HEK293T (cell line): ENCODE measurements around the gene VDAC1.

Experiments
- CTCF ChIA-PET: fragments of 350-600 bp; formaldehyde crosslinking; extraction: SDS; loops from one replicate; lab custom pipeline; 2021; ENCODE audit warnings: antibody characterized with exemption, inconsistent platforms; lab: Yijun Ruan, JAX
- POLR2A ChIA-PET: fragments of 350-600 bp; formaldehyde crosslinking; extraction: SDS; loops from one replicate; lab custom pipeline; 2020; ENCODE audit warnings: antibody characterized with exemption, inconsistent platforms; lab: Yijun Ruan, JAX
- DNase-seq: peaks from one replicate; pipeline ENCODE4 v3.0.0; 2012; ENCODE audit warnings: mixed read lengths; ENCODE audit errors: extremely low spot score
- BHLHE40 ChIP-seq: fragments of 450-650 bp; IDR thresholded peaks from 2 replicates; pipeline ENCODE4 v1.6.1; 2016; ENCODE audit warnings: mild to moderate bottlenecking, moderate library complexity, borderline replicate concordance
- CTBP1 ChIP-seq: fragments of 450-650 bp; IDR thresholded peaks from 2 replicates; pipeline ENCODE4 v1.6.1; 2016; ENCODE audit warnings: borderline replicate concordance
- ELF4 ChIP-seq: fragments of 450-650 bp; IDR thresholded peaks from 2 replicates; pipeline ENCODE4 v1.6.1; 2017; ENCODE audit warnings: antibody characterized with exemption
- FOXK2 ChIP-seq: fragments of 450-650 bp; IDR thresholded peaks from 2 replicates; pipeline ENCODE4 v1.6.1; 2016; ENCODE audit warnings: mild to moderate bottlenecking
- FOXM1 ChIP-seq: fragments of 450-650 bp; IDR thresholded peaks from 2 replicates; pipeline ENCODE4 v1.6.1; 2017; ENCODE audit warnings: mild to moderate bottlenecking, borderline replicate concordance
- HDGF ChIP-seq: fragments of 450-650 bp; IDR thresholded peaks from 2 replicates; pipeline ENCODE4 v1.6.1; 2017; ENCODE audit warnings: antibody characterized with exemption, borderline replicate concordance
- L3MBTL2 ChIP-seq: fragments of 450-650 bp; conservative IDR thresholded peaks from 2 replicates; pipeline ENCODE4 v1.6.1; 2016; ENCODE audit warnings: mild to moderate bottlenecking
- LEF1 ChIP-seq: fragments of 450-650 bp; IDR thresholded peaks from 2 replicates; pipeline ENCODE4 v1.6.1; 2017; ENCODE audit warnings: mild to moderate bottlenecking, borderline replicate concordance
- NFRKB ChIP-seq: fragments of 450-650 bp; IDR thresholded peaks from 2 replicates; pipeline ENCODE4 v1.6.1; 2016; ENCODE audit warnings: mild to moderate bottlenecking, moderate library complexity
- SP1 ChIP-seq: fragments of 450-650 bp; IDR thresholded peaks from 2 replicates; pipeline ENCODE4 v1.6.1; 2017
- SUZ12 ChIP-seq: fragments of 450-650 bp; IDR thresholded peaks from 2 replicates; pipeline ENCODE4 v1.6.1; 2016; ENCODE audit warnings: mild to moderate bottlenecking
- ZNF384 ChIP-seq: fragments of 450-650 bp; IDR thresholded peaks from 2 replicates; pipeline ENCODE4 v1.6.1; 2016
- TF ChIP-seq, protein P1 (sequence below): fragments of 450-650 bp; IDR thresholded peaks from 2 replicates; pipeline ENCODE4 v1.6.1; 2016

VDAC1 gene

GRCh38 chr5:133924221-133924920 lies 80.4 kb downstream of the VDAC1 start:
- CTCF ChIA-PET, result no interaction called here
- DNase-seq, result no peak
- POLR2A ChIA-PET, result no interaction called here
- TF ChIP-seq FOXK2 (no peak), SP1 (no peak), LEF1 (no peak)

- POLR2A ChIA-PET, result no interaction called here
- DNase-seq, result no peak
- TF ChIP-seq SUZ12 (no peak), SP1 (no peak), HDGF (no peak), ZNF384 (no peak), CTBP1 (no peak), ELF4 (no peak), BHLHE40 (no peak), FOXM1 (no peak), LEF1 (no peak), NFRKB (no peak), L3MBTL2 (no peak)
- TF ChIP-seq, protein P1, sequence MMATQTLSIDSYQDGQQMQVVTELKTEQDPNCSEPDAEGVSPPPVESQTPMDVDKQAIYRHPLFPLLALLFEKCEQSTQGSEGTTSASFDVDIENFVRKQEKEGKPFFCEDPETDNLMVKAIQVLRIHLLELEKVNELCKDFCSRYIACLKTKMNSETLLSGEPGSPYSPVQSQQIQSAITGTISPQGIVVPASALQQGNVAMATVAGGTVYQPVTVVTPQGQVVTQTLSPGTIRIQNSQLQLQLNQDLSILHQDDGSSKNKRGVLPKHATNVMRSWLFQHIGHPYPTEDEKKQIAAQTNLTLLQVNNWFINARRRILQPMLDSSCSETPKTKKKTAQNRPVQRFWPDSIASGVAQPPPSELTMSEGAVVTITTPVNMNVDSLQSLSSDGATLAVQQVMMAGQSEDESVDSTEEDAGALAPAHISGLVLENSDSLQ, result no peak
- CTCF ChIA-PET, result no interaction called here
Measured at GRCh38 chr5:133921979-133922378, 82.8 kb downstream of the VDAC1 start.
